Measurements from ENCODE around the gene EIF1AX. TPM values are rescaled to one million over a fixed set of nuclear protein-coding genes. Genes with fewer than 3 reads are reported as not detected.
"Not testable (repeated sequence)": the region's sequence is repeated elsewhere in the genome, so short reads cannot be mapped to it uniquely, and the experiment has no call there.

Gene EIF1AX
- 10 to 100 TPM; 61.0 to 88.7 (median 78.6) TPM for polyA plus RNA-seq

GRCh38 chrX:20141281-20142220 lies at the start of gene EIF1AX:
Gene EIF1AX (minus strand): TSS chrX:20141838. CDS start chrX:20141640, 198 bp downstream.
- H3K36me3 Mint-ChIP-seq, result peaks cover 0 to 16% (median 6%) of the 10 kb centered on the region in 3 donors
- peaks cover 0 to 8% (median 2%) of the 10 kb centered on the region in 3 donors for H3K27me3 Mint-ChIP-seq (ENCODE audit: low read depth in 3 of 3)
- no peaks in the 10 kb centered on the region for H3K9me3 Mint-ChIP-seq
- peaks cover 31 to 41% of the 10 kb centered on the region in 2 donors for H3K4me1 Mint-ChIP-seq
- H3K27ac Mint-ChIP-seq, result peak within 1 kb of the TSS; percentile 77 to 94 (median 92)
- H3K4me3 Mint-ChIP-seq, result peak within 1 kb of the TSS; percentile 80 to 95 (median 91)
- DNase-seq, result peak; percentile 99 to 100 (median 100)

GRCh38 chrX:20189171-20189570 lies 47.5 kb upstream of the EIF1AX start:
- H3K27ac Mint-ChIP-seq, result peak overlapping the region in 2 of 6 donors; percentile 1 to 38

GRCh38 chrX:20181598-20182329 lies 40.1 kb upstream of the EIF1AX start:
- Mint-ChIP-seq H3K9me3 (no peaks in the 10 kb centered on the region), H3K27me3 (ENCODE audit: low read depth in 3 of 3) (peaks cover 0 to 4% (median 2%) of the 10 kb centered on the region in 3 donors), H3K4me1 (peaks cover 7 to 24% of the 10 kb centered on the region in 2 donors), H3K36me3 (peaks cover 0 to 6% (median 0%) of the 10 kb centered on the region in 3 donors), H3K4me3 (no peak overlapping the region), H3K27ac (peak overlapping the region in 5 of 6 donors; percentile 26 to 70 (median 68))
- DNase-seq, result no peak

More at GRCh38 chrX:20189171-20189570, 47.5 kb upstream of the EIF1AX start:
- Mint-ChIP-seq H3K4me3 (no peak overlapping the region), H3K4me1 (no peaks in the 10 kb centered on the region), H3K9me3 (no peaks in the 10 kb centered on the region), H3K36me3 (peaks cover 0 to 6% (median 3%) of the 10 kb centered on the region in 3 donors), H3K27me3 (ENCODE audit: low read depth in 3 of 3) (no peaks in the 10 kb centered on the region)
- no peak for DNase-seq

DNA sequence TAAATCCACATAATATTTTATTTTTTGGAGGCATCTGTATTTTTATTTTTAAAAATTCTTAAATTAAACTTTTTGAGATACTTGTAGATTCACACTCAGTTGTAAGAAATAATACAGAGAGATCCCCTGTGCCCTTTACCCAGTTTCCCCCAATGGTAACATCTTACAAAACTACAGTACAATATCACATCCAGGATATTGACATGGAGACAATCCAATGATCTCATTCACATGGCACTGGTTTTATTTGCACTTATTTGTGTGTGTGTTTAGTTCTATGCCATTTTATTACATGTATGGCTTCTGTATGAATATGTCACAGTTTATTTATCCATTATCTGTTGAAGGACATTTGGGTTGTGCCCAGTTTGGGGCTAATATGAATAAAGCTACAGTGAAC lies 35.5 kb upstream of the EIF1AX start:
- no peaks in the 10 kb centered on the region for H3K9me3 Mint-ChIP-seq
- H3K4me3 Mint-ChIP-seq, result no peak overlapping the region
- peaks cover 5 to 8% of the 10 kb centered on the region in 2 donors for H3K4me1 Mint-ChIP-seq
- peak overlapping the region in 1 of 6 donors; percentile 11 for H3K27ac Mint-ChIP-seq
- peaks cover 0 to 3% (median 0%) of the 10 kb centered on the region in 3 donors for H3K36me3 Mint-ChIP-seq
- H3K27me3 Mint-ChIP-seq (ENCODE audit: low read depth in 3 of 3), result peaks cover 0 to 4% (median 2%) of the 10 kb centered on the region in 3 donors
- DNase-seq, result no peak

DNA sequence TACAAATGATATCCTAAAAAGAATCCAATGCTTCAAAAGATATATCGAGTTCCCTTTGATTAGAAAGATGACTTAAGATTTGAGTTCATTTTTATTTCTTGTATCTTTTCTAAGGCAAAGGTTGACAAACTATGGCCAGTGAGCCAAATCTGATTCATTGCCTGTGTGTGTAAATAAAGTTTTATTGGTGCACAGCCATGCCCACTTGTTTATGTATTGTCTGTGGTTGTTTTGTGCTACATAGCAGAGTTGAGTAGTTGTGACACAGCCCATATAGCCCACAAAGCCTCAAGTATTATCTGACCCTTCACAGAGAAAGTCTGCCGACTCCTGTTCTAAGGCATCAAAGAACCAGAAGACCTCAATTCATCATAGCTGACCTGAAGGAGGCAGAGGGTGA lies 32.2 kb upstream of the EIF1AX start:
- no peak overlapping the region for H3K4me3 Mint-ChIP-seq
- H3K27ac Mint-ChIP-seq, result peak overlapping the region in 1 of 6 donors; percentile 31
- H3K36me3 Mint-ChIP-seq, result peaks cover 0 to 3% (median 0%) of the 10 kb centered on the region in 3 donors
- DNase-seq, result no peak
- H3K9me3 Mint-ChIP-seq, result no peaks in the 10 kb centered on the region
- H3K27me3 Mint-ChIP-seq (ENCODE audit: low read depth in 3 of 3), result peaks cover 0 to 4% (median 0%) of the 10 kb centered on the region in 3 donors
- H3K4me1 Mint-ChIP-seq, result no peaks in the 10 kb centered on the region

- no peak for DNase-seq
- Mint-ChIP-seq H3K9me3 (no peaks in the 10 kb centered on the region), H3K27ac (no peak overlapping the region), H3K27me3 (ENCODE audit: low read depth in 3 of 3) (peaks cover 0 to 4% (median 0%) of the 10 kb centered on the region in 3 donors), H3K36me3 (peaks cover 0 to 3% (median 2%) of the 10 kb centered on the region in 3 donors), H3K4me3 (no peak overlapping the region), H3K4me1 (no peaks in the 10 kb centered on the region)
These were observed 31.7 kb upstream of the EIF1AX start for GRCh38 chrX:20173313-20173712.

GRCh38 chrX:20171887-20172286 lies 30.2 kb upstream of the EIF1AX start:
- peaks cover 0 to 5% (median 0%) of the 10 kb centered on the region in 3 donors for H3K27me3 Mint-ChIP-seq (ENCODE audit: low read depth in 3 of 3)
- H3K9me3 Mint-ChIP-seq, result no peaks in the 10 kb centered on the region
- peaks cover 0 to 4% (median 2%) of the 10 kb centered on the region in 3 donors for H3K36me3 Mint-ChIP-seq
- H3K4me1 Mint-ChIP-seq, result no peaks in the 10 kb centered on the region
- H3K27ac Mint-ChIP-seq, result no peak overlapping the region
- DNase-seq, result no peak
- no peak overlapping the region for H3K4me3 Mint-ChIP-seq

- not testable (repeated sequence) for H3K27ac Mint-ChIP-seq; H3K4me1 Mint-ChIP-seq; H3K27me3 Mint-ChIP-seq (ENCODE audit: low read depth in 3 of 3); H3K4me3 Mint-ChIP-seq; DNase-seq; H3K9me3 Mint-ChIP-seq
- H3K36me3 Mint-ChIP-seq, result peaks cover 4 to 13% (median 10%) of the 10 kb centered on the region in 3 donors
These were observed 20.9 kb upstream of the EIF1AX start for GRCh38 chrX:20162516-20162915.

DNA sequence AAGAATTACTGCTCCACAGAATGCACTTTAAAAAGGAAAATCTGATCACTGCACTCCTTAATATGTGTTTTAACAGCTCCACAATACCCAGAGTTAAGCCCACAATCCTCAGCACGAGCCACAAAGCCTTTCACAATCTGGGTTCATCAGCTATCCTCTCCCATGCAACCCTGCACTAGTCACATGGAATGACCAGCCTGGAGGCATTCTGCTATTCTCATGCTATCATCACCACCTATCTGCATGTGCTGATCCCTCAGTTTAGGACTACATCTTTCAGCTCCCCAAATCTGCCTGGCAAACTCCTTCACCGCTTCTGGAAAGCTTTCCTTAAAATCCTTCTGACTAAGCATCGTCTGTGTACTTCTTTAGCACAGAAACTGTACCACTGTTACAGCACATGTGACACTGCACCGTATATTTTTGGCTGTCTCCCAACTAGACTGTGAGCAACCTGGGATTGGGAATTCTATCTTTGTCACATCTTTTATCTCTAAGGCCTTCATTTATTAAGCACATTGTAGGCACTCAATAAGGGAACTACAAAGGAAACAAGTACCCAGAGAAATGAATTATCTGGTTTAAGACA lies 18.3 kb upstream of the EIF1AX start:
- H3K4me1 Mint-ChIP-seq, result no peaks in the 10 kb centered on the region
- peaks cover 1 to 5% (median 2%) of the 10 kb centered on the region in 3 donors for H3K27me3 Mint-ChIP-seq (ENCODE audit: low read depth in 3 of 3)
- DNase-seq, result no peak
- no peak overlapping the region for H3K4me3 Mint-ChIP-seq
- H3K27ac Mint-ChIP-seq, result peak overlapping the region in 3 of 6 donors; percentile 17 to 52 (median 28)
- no peaks in the 10 kb centered on the region for H3K9me3 Mint-ChIP-seq
- H3K36me3 Mint-ChIP-seq, result peaks cover 4 to 17% (median 15%) of the 10 kb centered on the region in 3 donors

DNA sequence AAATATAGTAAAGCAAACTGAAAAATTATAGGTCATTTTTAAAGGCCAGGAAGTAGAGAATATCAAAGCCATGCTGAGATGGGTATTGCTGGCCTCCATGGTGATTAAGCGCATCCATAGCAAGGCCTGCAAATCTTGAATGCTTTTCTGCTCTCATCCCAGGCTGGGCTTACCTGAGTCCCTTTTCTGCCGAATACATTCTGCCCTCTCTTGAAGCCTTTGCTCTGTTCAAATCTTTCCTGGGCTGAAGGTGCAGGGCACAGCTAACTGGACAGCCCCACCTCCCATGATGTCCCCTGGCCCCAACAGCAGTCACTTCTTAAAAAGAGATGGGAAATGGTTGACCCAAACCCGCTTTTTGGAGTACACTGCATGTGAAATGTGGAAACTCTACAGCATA lies 10.1 kb upstream of the EIF1AX start:
- H3K27me3 Mint-ChIP-seq (ENCODE audit: low read depth in 3 of 3), result peaks cover 2 to 10% (median 6%) of the 10 kb centered on the region in 3 donors
- peak overlapping the region in 2 of 6 donors; percentile 17 to 28 for H3K27ac Mint-ChIP-seq
- no peaks in the 10 kb centered on the region for H3K9me3 Mint-ChIP-seq
- H3K4me1 Mint-ChIP-seq, result no peaks in the 10 kb centered on the region
- no peak overlapping the region for H3K4me3 Mint-ChIP-seq
- no peak for DNase-seq
- peaks cover 0 to 15% (median 3%) of the 10 kb centered on the region in 3 donors for H3K36me3 Mint-ChIP-seq

GRCh38 chrX:20149326-20149725 lies 7.7 kb upstream of the EIF1AX start:
- Mint-ChIP-seq H3K27ac (peak overlapping the region in 1 of 6 donors; percentile 33), H3K36me3 (peaks cover 0 to 6% (median 3%) of the 10 kb centered on the region in 3 donors), H3K27me3 (ENCODE audit: low read depth in 3 of 3) (peaks cover 2 to 13% (median 6%) of the 10 kb centered on the region in 3 donors), H3K4me3 (no peak overlapping the region), H3K9me3 (no peaks in the 10 kb centered on the region), H3K4me1 (peaks cover 0 to 3% of the 10 kb centered on the region in 2 donors)
- no peak for DNase-seq

DNA sequence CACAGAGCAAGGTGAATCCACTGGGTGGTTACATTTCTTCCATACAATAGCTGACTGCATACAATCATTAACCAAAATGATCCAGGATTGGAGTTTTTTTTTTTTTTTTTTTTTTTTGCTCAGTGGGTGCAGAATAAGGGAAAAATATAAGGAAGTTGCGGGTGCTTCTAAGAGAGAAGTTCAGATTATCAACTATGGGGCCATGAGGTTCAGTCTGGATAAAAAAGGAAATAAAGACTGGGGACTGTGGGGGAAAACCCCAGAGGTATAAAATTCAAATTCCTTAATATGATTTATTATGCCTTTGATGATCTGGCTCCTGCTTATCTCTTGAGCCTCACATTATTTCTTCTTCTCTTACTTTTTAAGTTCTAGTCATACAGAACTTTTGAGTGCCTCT lies 5.9 kb upstream of the EIF1AX start:
- peaks cover 8 to 10% of the 10 kb centered on the region in 2 donors for H3K4me1 Mint-ChIP-seq
- no peaks in the 10 kb centered on the region for H3K9me3 Mint-ChIP-seq
- peaks cover 0 to 14% (median 6%) of the 10 kb centered on the region in 3 donors for H3K27me3 Mint-ChIP-seq (ENCODE audit: low read depth in 3 of 3)
- peak overlapping the region in 1 of 6 donors; percentile 38 for H3K27ac Mint-ChIP-seq
- peaks cover 0 to 2% (median under 1%) of the 10 kb centered on the region in 3 donors for H3K36me3 Mint-ChIP-seq
- no peak overlapping the region for H3K4me3 Mint-ChIP-seq
- no peak for DNase-seq

DNA sequence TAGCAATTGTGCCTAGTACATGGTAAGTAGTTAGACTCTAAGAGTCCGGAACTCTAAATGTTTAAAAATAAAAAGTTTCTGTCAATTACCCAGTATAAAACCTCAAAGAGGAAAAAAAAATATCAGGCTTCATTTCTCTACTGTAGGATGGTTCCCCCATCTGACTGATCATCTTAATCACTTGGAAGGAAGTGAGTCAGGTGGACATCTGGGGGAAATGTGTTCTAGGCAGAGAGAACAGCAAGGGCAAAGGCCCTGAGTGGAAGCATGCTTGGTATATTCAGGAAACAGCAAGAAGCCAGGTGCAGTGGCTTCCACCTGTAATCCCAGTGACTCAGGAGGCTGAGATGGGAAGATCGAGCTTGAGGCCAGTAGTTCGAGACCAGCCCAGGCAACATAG lies 2.9 kb upstream of the EIF1AX start:
- Mint-ChIP-seq H3K27ac (no peak overlapping the region), H3K4me3 (no peak overlapping the region), H3K4me1 (peaks cover 24 to 27% of the 10 kb centered on the region in 2 donors), H3K36me3 (no peaks in the 10 kb centered on the region), H3K27me3 (ENCODE audit: low read depth in 3 of 3) (peaks cover 0 to 14% (median 6%) of the 10 kb centered on the region in 3 donors), H3K9me3 (no peaks in the 10 kb centered on the region)
- DNase-seq, result no peak
